AG10803 (cell line): ENCODE measurements around the gene CD34.
"Not testable (repeated sequence)": the region's sequence is repeated elsewhere in the genome, so short reads cannot be mapped to it uniquely, and the experiment has no call there.

ENCODE experiments used
- DNase-seq: peaks from one replicate; pipeline ENCODE4 v3.0.0; 2010; ENCODE audit warnings: low read depth
- H3K4me3 ChIP-seq: 2 replicates; pipeline ENCODE4 v1.5.1; 2011; ENCODE audit warnings: mild to moderate bottlenecking, low read length, control low read depth
- CTCF ChIP-seq: conservative IDR thresholded peaks from 2 replicates; pipeline ENCODE4 v1.5.1; 2011; ENCODE audit warnings: mild to moderate bottlenecking, low read length, control low read depth, inconsistent platforms

CD34 gene

GRCh38 chr1:207883660-207884250, 27.2 kb downstream of the CD34 start:
- H3K4me3 ChIP-seq = no peak overlapping the region

GRCh38 chr1:207883104-207883651, 27.7 kb downstream of the CD34 start:
- no peak overlapping the region for H3K4me3 ChIP-seq
- TF ChIP-seq CTCF = no peak
- DNase-seq = no peak

More at GRCh38 chr1:207883660-207884250, 27.2 kb downstream of the CD34 start:
- DNase-seq = no peak
- no peak for TF ChIP-seq CTCF

- no peak overlapping the region for H3K4me3 ChIP-seq
- DNase-seq = no peak
- TF ChIP-seq CTCF = no peak
Observed at GRCh38 chr1:207882692-207883091, 28.2 kb downstream of the CD34 start.

GRCh38 chr1:207878939-207879338, 32.0 kb downstream of the CD34 start:
- no peak for TF ChIP-seq CTCF
- H3K4me3 ChIP-seq = no peak overlapping the region
- DNase-seq = no peak

GRCh38 chr1:207877914-207878313, 33.0 kb downstream of the CD34 start:
- not testable (repeated sequence) for DNase-seq, H3K4me3 ChIP-seq

- H3K4me3 ChIP-seq = no peak overlapping the region
- DNase-seq = no peak
- peak; percentile 18; the same call in 1 of the 2 replicates for TF ChIP-seq CTCF
Observed at GRCh38 chr1:207876131-207876530, 34.8 kb downstream of the CD34 start.

GRCh38 chr1:207875532-207875931, 35.4 kb downstream of the CD34 start:
- no peak for TF ChIP-seq CTCF
- H3K4me3 ChIP-seq = no peak overlapping the region
- no peak for DNase-seq
